Activated CD4-positive, alpha-beta T cell treated with anti-CD3 and anti-CD28 coated beads, Interleukin-2, amount 50 U/mL, for 4 hours (primary cell): Measurements from ENCODE around the gene CYB5RL.
"Not testable (repeated sequence)": the region's sequence is repeated elsewhere in the genome, so short reads cannot be mapped to it uniquely, and the experiment has no call there.

Experiments
- DNase-seq, 2 experiments: peaks; one replicate each; pipeline ENCODE4 v3.0.0-alpha.2; 2020

Gene CYB5RL, protein sequence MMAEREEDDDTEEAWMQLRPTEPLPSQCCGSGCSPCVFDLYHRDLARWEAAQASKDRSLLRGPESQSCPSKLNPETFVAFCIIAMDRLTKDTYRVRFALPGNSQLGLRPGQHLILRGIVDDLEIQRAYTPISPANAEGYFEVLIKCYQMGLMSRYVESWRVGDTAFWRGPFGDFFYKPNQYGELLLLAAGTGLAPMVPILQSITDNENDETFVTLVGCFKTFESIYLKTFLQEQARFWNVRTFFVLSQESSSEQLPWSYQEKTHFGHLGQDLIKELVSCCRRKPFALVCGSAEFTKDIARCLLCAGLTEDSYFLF

DNA sequence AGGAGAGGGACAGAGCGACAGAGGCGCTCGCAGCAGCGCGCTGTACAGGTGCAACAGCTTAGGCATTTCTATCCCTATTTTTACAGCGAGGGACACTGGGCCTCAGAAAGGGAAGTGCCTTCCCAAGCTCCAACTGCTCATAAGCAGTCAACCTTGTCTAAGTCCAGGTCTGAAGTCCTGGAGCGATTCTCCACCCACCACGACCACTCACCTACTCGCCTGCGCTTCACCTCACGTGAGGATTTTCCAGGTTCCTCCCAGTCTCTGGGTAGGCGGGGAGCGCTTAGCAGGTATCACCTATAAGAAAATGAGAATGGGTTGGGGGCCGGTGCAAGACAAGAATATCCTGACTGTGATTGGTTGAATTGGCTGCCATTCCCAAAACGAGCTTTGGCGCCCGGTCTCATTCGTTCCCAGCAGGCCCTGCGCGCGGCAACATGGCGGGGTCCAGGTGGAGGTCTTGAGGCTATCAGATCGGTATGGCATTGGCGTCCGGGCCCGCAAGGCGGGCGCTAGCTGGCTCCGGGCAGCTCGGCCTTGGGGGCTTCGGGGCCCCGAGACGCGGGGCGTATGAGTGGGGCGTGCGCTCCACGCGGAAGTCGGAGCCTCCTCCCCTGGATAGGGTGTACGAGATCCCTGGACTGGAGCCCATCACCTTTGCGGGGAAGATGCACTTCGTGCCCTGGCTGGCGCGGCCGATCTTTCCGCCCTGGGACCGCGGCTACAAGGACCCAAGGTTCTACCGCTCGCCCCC is at the start of gene CYB5RL, which contains the start of gene MRPL37:
Gene CYB5RL (minus strand): TSS at position 266 of the 754 bp plus-strand sequence. CDS start 4,414 bp downstream, outside the sequence.
Gene MRPL37 (plus strand): TSS at position 403 of the 754 bp plus-strand sequence. CDS start 77 bp downstream, at position 480.
- DNase-seq = peak; percentile 82 to 84

DNA sequence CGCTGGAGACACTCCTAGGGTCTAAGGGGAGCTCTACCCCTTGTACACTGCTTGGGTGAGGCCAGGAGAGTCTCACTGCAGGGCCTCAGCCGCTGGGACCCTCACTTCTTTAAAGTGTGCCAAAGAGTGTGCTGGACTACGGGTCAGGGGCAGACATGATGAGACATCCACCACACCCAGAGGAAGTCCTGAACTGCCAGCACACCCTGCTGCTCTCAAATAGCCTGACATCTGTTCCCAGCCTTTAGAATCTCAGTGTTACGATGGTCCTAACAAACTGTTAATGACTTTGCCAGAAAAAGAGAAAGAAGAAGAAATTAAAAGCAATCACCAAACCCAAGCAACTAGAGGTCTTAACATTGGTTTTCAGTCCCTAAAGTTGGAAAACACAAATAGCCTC is 49.1 kb upstream of the CYB5RL start:
- DNase-seq = no peak

DNA sequence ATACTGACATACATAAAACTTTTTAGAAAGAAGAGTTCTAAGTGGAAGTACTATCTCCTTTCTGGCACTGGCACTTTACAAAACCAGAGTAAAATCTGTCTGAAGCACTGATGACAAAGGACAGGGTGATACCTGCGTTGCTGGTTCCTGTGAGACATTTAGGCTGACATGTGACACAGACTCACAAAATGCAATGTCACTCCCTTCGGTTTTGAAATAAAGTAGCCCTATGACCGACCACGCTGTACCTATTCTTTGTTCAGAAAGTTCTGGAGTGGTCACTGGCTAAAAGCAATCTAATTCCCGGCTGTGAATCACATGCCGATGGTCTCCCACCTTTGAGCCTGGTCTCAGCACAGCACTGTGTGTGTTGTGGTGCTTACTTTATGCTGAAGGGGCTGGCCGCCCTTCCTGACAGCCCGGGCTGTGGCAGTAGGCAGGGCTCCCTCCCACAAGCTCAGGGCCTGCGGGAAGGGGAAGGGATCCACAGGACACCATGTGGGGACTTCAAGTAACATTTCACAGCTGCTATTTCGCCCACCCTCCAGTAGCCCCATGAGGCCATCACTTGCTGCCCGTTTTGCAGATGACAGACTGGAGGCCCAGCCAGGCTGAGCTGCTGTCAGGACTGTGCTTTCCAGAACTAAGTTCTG is 48.2 kb upstream of the CYB5RL start:
- no peak for DNase-seq

DNA sequence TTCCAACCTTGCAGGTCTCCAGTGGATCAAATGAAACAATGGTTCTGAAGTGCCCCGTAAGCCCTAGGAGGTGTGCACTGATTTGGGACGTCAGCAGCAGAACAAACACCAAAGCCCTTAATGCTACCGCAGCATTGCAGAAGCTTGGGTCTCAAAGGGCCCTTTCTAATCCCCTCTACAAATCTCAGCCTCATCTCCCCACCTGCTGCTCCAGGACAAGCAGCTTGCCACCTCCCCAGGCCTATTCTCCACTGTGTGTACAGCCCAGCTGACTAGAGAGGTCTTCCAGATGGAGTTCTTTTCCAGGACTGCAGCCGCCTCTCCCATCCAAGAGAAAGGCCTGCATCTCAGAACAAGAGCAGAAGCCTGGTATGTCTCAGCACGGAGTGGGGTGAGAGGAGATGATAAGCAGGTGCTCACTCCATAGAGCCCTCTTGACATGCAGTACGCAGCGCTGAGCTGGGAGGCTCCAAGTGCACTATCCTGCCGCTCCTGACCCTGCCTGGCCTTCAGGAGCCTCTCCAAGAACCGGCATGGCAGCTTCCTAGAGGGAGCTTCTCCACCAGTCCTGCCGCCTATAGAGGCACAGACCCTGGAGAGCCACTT is 46.4 kb upstream of the CYB5RL start:
- DNase-seq = no peak

DNA sequence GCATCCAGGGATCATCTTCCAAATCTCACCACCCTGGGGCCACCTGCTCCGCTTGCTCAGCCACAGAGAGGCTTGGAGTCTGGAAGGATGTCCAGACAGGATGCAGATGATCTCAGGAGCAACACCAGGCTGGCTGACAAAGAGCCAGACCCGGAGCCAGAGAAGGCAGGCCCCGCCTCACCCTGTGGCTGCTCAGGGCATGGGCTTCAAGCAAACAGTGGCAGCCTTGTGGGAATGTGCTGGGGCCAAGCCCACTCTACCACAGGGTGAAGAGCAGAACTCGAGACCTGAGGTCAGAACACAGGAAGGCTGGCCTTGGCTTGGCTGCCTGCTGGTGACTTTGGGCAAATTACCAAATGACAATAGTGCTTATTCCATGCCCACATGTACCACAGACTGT is 45.7 kb upstream of the CYB5RL start:
- DNase-seq = no peak

DNA sequence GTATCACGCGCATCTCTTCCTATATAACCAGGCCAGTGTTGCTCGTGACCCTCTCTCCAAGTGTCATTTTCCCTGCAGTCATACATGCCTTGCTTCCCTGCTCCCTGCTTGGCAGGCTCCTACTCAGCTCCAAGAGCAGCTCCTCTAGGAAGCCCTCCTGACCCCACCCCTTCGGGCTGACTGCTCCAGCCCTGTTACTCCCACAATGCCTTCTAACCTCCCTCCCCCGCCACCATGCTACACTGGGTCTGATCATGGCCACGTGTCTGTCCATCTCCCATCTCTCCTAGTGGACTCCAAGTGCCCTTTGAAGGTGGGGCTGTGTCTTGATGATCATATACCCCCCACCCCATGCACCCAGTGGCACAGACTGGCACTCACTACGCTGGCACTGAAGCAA is 44.8 kb upstream of the CYB5RL start:
- DNase-seq = no peak

DNA sequence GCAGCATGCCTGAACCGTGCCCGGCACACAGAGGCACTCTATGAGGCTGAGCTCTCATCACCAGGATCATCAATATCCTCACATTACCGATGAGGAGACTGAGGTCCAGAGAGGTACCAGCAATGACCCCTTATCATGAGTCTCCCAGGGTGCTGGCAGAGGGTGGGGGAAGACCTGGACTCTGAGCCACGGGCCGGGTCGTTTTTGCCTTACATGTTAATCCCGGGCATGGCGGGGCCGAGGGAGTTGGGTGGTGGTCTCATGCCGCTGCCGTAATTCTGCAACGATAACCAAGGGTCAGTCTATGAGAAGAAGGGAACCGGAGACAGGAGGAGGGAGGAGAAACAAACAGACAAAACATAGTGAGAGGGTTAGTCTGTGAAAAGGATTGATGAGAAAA is 43.2 kb upstream of the CYB5RL start:
- DNase-seq = no peak

DNA sequence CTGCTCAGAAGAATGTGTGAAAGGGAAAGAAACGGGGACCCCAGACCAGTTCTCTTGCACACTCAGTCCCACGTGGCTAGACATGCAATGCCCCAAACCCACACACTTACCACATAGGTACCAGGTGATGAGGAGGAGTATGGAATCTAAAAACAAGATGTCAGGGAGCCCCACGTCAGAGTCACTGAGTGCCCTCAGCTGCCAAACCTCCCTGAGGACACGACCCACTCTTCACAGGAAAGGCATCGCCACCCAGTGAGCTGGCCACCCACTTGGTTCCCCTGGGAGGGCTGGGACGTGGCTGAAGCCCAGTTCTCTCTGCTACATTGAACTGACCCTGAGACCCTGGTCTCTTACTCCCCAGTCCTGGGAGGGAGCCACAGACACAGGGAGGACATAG is 41.5 kb upstream of the CYB5RL start:
- DNase-seq = no peak

DNA sequence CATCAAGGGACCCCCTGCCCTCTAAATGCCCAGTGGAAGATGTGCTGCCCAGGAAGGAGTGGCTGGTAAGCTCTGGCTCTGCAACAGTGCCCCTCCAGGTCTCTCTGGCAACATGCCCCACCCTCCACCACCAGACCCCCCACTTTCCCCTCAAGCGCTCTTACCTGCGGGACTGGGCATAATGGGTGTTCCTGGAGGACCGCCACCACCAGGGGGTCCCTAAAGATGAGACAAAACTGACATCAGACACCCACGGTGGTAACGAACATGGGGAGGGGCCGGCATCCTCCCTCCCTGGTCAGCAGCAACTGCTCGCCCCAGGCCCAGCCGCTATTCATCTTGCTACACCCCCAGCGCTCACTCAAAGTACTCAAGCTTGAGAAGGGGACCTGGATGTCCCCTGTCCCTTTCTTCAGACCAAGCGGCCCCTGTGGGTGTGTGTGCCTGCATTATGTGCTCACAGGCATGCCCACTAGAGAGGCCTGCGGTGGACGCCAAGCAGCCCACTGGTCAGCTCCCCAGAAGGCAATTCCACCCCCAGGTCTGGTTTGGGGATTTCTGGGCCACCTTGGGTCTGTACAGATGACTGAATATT is 41.0 kb upstream of the CYB5RL start:
- no peak for DNase-seq

DNA sequence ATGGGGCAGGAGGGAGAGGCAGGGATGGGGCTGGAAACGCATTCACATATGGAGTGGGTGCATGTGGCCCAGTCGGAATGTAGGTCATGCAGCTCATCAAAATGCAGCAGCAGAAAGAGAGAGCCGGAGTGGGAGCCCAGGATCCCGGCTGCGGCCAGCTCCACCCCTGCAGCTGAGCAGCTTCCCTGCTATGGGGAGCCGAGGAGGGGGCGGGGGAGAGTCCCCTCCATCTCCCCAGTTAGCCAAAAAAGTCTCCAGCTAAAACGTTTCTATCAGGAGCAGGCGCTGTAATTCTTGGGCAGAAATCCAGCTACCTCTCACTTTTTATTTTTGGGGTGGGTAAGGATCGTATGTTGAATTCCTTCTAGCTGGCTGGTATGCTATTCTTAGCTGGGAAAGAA is 39.8 kb upstream of the CYB5RL start:
- DNase-seq = no peak

DNA sequence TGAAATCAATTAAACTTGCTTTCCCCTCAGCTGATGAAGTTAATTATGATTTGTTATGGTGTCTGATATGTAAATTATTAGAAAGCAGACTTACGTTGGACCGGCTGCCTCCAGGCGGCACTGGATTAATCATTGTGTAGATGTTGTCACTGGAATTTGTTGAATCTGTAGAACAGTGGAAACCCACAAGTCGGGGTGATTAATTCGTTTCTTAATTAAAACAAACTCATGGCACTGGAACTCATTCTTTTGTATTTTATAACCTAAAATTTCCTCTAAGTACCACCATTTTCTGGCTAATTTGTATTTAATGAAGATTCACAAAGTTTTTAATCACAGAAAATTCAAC is 39.2 kb upstream of the CYB5RL start:
- no peak for DNase-seq

DNA sequence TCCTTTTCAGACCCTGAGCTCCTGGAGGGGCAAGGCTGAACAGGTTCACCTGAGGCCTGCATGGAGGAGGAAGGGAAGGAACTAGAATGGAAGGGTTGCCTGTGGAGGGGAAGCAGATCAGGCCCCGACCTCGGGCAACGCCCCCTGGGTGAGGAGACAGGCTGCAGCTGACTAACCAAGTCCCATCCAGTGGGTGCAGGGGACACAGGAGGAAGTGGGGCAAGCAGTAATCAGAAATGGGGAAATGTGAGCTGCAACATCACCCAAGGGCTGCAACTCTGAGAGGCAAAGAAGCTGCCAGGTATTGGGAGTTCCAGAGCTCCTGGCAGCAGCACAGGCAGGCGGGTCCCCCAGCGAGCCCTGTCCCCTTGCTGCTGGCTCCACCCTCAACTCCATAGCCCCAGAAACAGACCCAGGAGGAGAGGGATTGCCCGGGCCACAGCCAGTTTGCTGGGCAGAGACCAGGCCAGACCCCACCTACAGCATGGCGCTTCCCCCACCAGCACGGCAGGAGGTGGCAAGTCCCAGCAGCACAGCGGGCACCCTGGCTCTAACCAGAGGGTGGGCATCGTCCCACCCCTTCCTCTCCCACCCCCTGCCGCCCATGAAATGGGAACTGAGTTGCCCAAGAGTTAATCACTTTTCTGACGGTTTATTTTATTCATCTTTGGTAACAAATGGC is 38.7 kb upstream of the CYB5RL start:
- no peak for DNase-seq

DNA sequence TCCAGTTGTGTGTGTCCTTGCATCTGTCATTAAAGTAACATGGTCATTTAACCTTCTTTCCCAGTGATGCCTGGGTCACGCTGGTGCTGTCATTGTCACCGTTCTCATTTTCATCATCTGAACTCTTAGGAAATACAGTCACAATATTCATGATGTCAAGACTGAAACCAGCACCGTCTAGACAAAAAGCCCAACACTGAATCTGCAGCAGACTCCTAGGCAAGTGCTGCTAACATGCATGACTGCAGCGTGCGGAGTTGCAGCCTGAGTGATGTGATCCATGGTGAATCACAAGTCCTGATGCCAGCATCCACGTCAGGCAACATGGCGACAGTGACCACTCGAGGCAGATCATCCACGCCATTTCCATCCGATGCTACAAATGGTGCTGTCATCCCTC is 37.8 kb upstream of the CYB5RL start:
- no peak for DNase-seq

DNA sequence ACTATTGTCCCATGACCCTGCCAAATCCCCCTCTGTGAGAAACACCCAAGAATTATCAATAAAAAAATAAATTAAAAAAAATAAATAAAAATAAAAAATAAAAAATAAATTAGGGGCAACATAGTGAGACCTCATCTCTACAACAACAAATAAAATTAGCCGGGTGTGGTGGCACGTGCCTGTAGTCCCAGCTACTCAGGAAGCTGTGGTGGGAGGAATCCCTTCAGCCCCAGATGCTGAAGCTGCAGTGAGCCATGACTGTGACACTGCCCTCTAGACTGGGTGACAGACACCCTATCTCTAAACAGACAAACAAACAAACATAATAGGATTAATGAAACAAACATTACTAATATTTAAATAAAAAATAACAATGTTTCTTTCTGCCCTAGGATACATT is 34.5 kb upstream of the CYB5RL start:
- no peak for DNase-seq

DNA sequence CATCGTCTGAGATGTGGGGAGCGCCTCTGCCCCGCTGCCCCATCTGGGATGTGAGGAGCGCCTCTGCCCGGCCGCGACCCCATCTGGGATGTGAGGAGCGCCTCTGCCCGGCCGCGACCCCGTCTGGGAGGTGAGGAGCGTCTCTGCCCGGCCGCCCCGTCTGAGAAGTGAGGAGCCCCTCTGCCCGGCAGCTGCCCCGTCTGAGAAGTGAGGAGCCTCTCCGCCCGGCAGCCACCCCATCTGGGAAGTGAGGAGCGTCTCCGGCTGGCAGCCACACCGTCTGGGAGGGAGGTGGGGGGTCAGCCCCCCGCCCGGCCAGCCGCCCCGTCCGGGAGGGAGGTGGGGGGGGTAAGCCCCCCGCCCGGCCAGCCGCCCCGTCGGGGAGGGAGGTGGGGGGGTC is 33.4 kb upstream of the CYB5RL start:
- not testable (repeated sequence) for DNase-seq

DNA sequence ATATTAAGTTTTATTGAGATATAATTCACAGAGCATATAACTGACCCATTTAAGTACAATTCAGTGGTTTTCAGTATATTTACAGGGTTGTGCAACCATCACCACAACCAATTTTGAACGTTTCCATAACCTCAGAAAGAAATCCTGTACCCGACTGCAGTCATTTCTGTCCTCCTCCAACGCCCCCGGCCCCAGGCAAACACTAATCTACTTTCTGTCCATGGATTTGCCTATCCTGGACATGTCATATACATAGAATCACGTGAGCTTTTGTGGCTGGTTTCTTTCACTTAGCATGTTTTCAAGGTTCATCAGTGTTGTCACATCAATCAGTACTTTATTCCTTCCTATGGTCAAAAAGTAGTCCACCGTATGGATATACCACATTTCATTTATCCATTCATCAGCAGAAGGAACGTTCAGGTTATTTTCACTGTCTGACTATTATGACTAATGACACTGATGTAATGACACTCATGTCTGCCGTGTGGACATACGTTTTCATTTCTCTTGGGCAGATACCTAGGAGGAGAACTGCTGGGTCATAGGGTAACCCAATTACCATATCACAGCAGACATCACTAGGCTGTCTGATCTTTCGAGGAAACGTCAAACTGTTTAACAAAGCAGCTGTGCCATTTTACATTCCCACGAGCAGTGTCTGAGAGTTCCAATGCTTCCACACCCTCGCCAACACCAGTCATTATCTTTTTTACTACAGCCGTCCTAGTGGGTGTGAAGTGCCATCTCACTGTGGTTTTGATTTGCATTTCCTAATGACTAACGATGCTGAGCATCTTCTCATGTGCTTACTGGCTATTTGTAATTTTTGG is 30.9 kb upstream of the CYB5RL start:
- DNase-seq = no peak

DNA sequence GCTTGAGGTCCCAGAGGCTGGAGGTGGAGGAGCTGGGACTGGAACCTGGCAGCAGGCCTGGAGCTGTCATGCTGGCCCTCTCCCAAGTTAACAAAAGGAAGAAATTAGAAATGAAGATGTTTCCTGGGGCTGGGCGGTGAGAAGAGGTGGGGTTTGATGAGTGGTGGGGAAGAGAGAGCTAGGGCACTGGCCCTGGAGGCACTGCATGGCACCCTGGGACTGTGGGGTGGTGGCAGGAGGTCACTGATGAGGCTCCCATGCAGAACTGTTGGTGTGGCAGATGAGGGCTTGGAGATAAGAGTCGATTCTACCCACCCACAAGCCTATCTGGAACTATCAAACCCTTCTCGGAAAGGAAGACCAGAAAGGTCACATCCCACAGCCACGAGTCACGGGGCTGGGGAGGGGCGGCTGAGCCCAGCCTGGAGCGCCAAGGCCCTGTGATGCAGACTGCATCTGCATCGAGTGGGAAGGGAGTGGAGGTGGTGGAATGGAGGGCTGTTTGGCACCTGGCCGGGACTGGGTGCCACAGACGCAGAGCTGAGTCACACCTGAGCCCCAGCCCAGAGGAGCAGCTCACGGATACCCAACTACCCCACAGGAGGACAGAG is 29.6 kb upstream of the CYB5RL start:
- peak; percentile 9 to 18 for DNase-seq

DNA sequence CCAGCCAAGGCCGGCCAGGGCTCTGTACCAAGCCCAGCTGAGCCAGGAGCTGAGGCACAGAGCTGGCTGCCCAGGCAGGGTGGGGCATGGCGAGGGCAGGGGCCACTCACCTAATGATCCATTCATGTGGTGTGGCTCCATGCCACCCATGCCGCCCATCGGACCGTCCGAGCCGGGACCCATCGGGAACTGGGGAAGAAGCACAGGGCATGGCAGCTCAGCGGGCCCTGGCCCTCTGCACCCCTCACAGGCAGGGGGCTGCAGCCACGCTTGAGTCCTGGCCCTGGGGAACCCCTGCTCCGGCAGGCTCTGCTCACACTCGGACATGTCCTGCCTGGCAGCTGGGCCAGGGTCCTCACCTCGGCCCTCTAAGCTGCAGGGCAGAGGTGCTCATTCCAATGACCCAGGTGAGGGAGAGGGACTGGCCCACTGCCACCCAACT is 28.8 kb upstream of the CYB5RL start:
- no peak for DNase-seq

DNA sequence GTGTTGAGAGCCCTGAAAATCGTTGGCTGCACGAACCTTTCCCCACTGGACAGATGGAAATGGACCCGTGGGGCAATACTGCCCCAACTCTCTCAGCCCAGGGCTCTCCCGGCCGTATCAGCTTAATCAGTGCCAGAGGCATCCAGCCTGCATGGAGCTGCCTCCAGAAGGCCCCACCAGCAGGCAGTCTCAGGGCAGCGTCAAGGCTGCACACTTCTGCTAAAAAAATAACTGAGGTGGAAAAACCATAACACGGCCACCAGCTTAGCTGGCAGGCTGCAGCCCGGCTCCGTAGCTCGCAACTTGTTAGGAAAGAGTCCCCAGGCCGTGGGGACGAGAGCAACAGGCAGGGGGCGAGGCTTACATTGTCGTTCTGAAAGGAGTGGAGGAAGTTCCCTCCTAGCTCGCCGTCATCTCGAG is 28.1 kb upstream of the CYB5RL start:
- no peak for DNase-seq

DNA sequence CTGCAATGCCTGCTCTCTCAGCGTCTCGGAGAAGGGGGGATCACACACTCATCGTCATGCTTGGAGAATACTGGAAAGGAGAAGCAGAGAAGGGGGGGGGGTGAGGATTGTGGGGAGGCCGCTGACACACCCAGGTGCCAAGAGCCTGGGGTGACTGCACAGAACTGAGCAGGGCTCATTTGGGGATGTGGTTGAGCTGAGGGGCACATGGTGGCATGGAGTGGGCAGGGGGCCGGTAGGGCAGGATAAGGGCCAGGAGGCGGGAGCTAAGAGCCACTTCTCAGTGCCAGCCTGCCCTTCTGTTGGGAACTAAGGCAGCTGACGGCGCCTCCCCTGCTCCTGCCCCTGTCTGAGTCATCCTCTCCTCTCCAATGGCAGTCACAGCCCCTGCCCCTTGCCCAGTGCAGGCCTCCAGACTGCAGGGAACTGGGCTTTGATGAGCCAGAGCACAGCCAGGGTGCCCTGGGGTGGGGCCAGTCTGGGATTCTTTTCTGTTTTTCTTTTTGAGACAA is 27.3 kb upstream of the CYB5RL start:
- no peak for DNase-seq
